ENCODE measurements around the gene LONRF3. TPM values are rescaled to one million over a fixed set of nuclear protein-coding genes. Genes with fewer than 3 reads are reported as not detected.
"Not testable (repeated sequence)": the region's sequence is repeated elsewhere in the genome, so short reads cannot be mapped to it uniquely, and the experiment has no call there.

The LONRF3 gene
- total and polyA plus RNA-seq, 2 donors (not counting 1 experiment from before 2014, with no cell fraction given): 0.07 to 1.2 TPM

- Histone ChIP-seq H3K27ac (ENCODE audit: low read length in 2 of 2) (no peak overlapping the region), H2AFZ (ENCODE audit: insufficient read depth, low read depth, low read length, poor library complexity, severe bottlenecking) (no peak overlapping the region), H3K36me3 (replicated peaks in 1 of 2; ENCODE audit: control extremely low read depth in 1 of 2, control insufficient read depth in 1 of 2, extremely low read depth in 1 of 2, insufficient read depth in 2 of 2, low read length in 1 of 2) (no peaks in the 10 kb centered on the region), H3K79me2 (ENCODE audit: control insufficient read depth, insufficient read depth, low read length) (no peaks in the 10 kb centered on the region), H4K20me1 (ENCODE audit: control insufficient read depth, insufficient read depth, low read length, poor library complexity, severe bottlenecking) (no peaks in the 10 kb centered on the region), H3K4me3 (ENCODE audit: control extremely low read depth in 1 of 5, extremely low read depth in 1 of 5, insufficient read depth in 1 of 5, low read depth in 2 of 5, low read length in 4 of 5) (no peak overlapping the region), H3K4me2 (replicated peaks; ENCODE audit: low read depth, low read length, poor library complexity, severe bottlenecking) (no peak overlapping the region), H3K27me3 (replicated peaks in 1 of 4; ENCODE audit: control extremely low read depth in 1 of 4, control insufficient read depth in 3 of 4, insufficient read depth in 4 of 4, low read length in 3 of 4) (no peaks in the 10 kb centered on the region), H3K9ac (ENCODE audit: low read length) (no peak overlapping the region), H3K4me1 (ENCODE audit: control insufficient read depth in 2 of 2, insufficient read depth in 2 of 2, low read length in 2 of 2) (no peaks in the 10 kb centered on the region), H3K9me3 (ENCODE audit: control extremely low read depth in 1 of 3, control insufficient read depth in 2 of 3, insufficient read depth in 1 of 3, low read length in 2 of 3) (no peaks in the 10 kb centered on the region)
- peaks cover 3% of the 10 kb centered on the region for H3K9me3 Mint-ChIP-seq (ENCODE audit: insufficient read depth)
- WGBS (ENCODE audit: insufficient coverage): 86% methylated on average over 1 of the region's 1 CpG
- peaks cover 6% of the 10 kb centered on the region for H3K4me1 Mint-ChIP-seq
- no peak for ATAC-seq (ENCODE audit: low read depth)
- H3K4me3 Mint-ChIP-seq: no peak overlapping the region
- H3K27ac Mint-ChIP-seq: no peak overlapping the region
- TF ChIP-seq CTCF (IDR thresholded peaks at IDR 0.05): no peak
- TF ChIP-seq EZH2 (IDR thresholded peaks at IDR 0.05; ENCODE audit: borderline replicate concordance, insufficient read depth, low read depth, low read length, poor library complexity, severe bottlenecking): no peak
- ChIA-PET POLR2A (no interaction called here), CTCF (interaction anchor here (0.6 to 0.7 kb wide), 2 partner anchors 15 to 661 kb away, joined by 3 to 4 read pairs; no protein-coding TSS in a partner anchor)
- DNase-seq: no peak
- H3K27me3 Mint-ChIP-seq: no peaks in the 10 kb centered on the region
- intact Hi-C loops (cut with micrococcal nuclease): no loop called here
These were observed 15.5 kb downstream of the LONRF3 start for GRCh38 chrX:118989886-118990285.

GRCh38 chrX:118990512-118991227 is 16.3 kb downstream of the LONRF3 start:
- ChIA-PET CTCF (interaction anchor here (0.6 to 1.4 kb wide), 3 partner anchors 10 to 662 kb away, joined by 3 to 6 read pairs (median 4); no protein-coding TSS in a partner anchor), POLR2A (no interaction called here)
- Histone ChIP-seq H3K4me3 (ENCODE audit: control extremely low read depth in 1 of 5, extremely low read depth in 1 of 5, insufficient read depth in 1 of 5, low read depth in 2 of 5, low read length in 4 of 5) (no peak overlapping the region), H3K9me3 (ENCODE audit: control extremely low read depth in 1 of 3, control insufficient read depth in 2 of 3, insufficient read depth in 1 of 3, low read length in 2 of 3) (no peaks in the 10 kb centered on the region), H3K36me3 (replicated peaks in 1 of 2; ENCODE audit: control extremely low read depth in 1 of 2, control insufficient read depth in 1 of 2, extremely low read depth in 1 of 2, insufficient read depth in 2 of 2, low read length in 1 of 2) (no peaks in the 10 kb centered on the region), H2AFZ (ENCODE audit: insufficient read depth, low read depth, low read length, poor library complexity, severe bottlenecking) (no peak overlapping the region), H3K79me2 (ENCODE audit: control insufficient read depth, insufficient read depth, low read length) (no peaks in the 10 kb centered on the region), H3K4me1 (ENCODE audit: control insufficient read depth in 2 of 2, insufficient read depth in 2 of 2, low read length in 2 of 2) (no peaks in the 10 kb centered on the region), H3K27me3 (replicated peaks in 1 of 4; ENCODE audit: control extremely low read depth in 1 of 4, control insufficient read depth in 3 of 4, insufficient read depth in 4 of 4, low read length in 3 of 4) (no peaks in the 10 kb centered on the region), H3K27ac (ENCODE audit: low read length in 2 of 2) (no peak overlapping the region), H3K4me2 (replicated peaks; ENCODE audit: low read depth, low read length, poor library complexity, severe bottlenecking) (no peak overlapping the region), H4K20me1 (ENCODE audit: control insufficient read depth, insufficient read depth, low read length, poor library complexity, severe bottlenecking) (no peaks in the 10 kb centered on the region), H3K9ac (ENCODE audit: low read length) (no peak overlapping the region)
- Mint-ChIP-seq H3K9me3 (ENCODE audit: insufficient read depth) (peaks cover 3% of the 10 kb centered on the region), H3K4me3 (no peak overlapping the region), H3K27me3 (no peaks in the 10 kb centered on the region), H3K27ac (no peak overlapping the region), H3K4me1 (peaks cover 8% of the 10 kb centered on the region)
- no peak for ATAC-seq (ENCODE audit: low read depth)
- 100% methylated on average over 3 of the region's 11 CpGs for WGBS (ENCODE audit: insufficient coverage)
- DNase-seq: no peak
- intact Hi-C loops (cut with micrococcal nuclease): no loop called here
- TF ChIP-seq EZH2 (IDR thresholded peaks at IDR 0.05; ENCODE audit: borderline replicate concordance, insufficient read depth, low read depth, low read length, poor library complexity, severe bottlenecking): no peak
- TF ChIP-seq CTCF (IDR thresholded peaks at IDR 0.05): no peak

- H3K4me1 ChIP-seq (ENCODE audit: control insufficient read depth in 2 of 2, insufficient read depth in 2 of 2, low read length in 2 of 2); H3K9me3 Mint-ChIP-seq (ENCODE audit: insufficient read depth); ATAC-seq (ENCODE audit: low read depth); H3K4me1 Mint-ChIP-seq; H3K4me3 ChIP-seq (ENCODE audit: control extremely low read depth in 1 of 5, extremely low read depth in 1 of 5, insufficient read depth in 1 of 5, low read depth in 2 of 5, low read length in 4 of 5); H2AFZ ChIP-seq (ENCODE audit: insufficient read depth, low read depth, low read length, poor library complexity, severe bottlenecking); H3K27ac Mint-ChIP-seq; POLR2A ChIA-PET; H3K9me3 ChIP-seq (ENCODE audit: control extremely low read depth in 1 of 3, control insufficient read depth in 2 of 3, insufficient read depth in 1 of 3, low read length in 2 of 3); H3K79me2 ChIP-seq (ENCODE audit: control insufficient read depth, insufficient read depth, low read length); DNase-seq; H3K27ac ChIP-seq (ENCODE audit: low read length in 2 of 2); H3K27me3 ChIP-seq (replicated peaks in 1 of 4; ENCODE audit: control extremely low read depth in 1 of 4, control insufficient read depth in 3 of 4, insufficient read depth in 4 of 4, low read length in 3 of 4); H3K36me3 ChIP-seq (replicated peaks in 1 of 2; ENCODE audit: control extremely low read depth in 1 of 2, control insufficient read depth in 1 of 2, extremely low read depth in 1 of 2, insufficient read depth in 2 of 2, low read length in 1 of 2); intact Hi-C loops (cut with micrococcal nuclease); H4K20me1 ChIP-seq (ENCODE audit: control insufficient read depth, insufficient read depth, low read length, poor library complexity, severe bottlenecking); H3K4me3 Mint-ChIP-seq; H3K27me3 Mint-ChIP-seq; H3K4me2 ChIP-seq (replicated peaks; ENCODE audit: low read depth, low read length, poor library complexity, severe bottlenecking); H3K9ac ChIP-seq (ENCODE audit: low read length): not testable (repeated sequence)
- CTCF ChIA-PET: interaction anchor here (1.4 kb wide), 1 partner anchor 13 kb away, joined by 3 read pairs; no protein-coding TSS in a partner anchor
- no CpG with 5 or more reads among the region's 4 CpGs for WGBS (ENCODE audit: insufficient coverage)
These were observed 18.2 kb downstream of the LONRF3 start for GRCh38 chrX:118992441-118993121.
